Prostate gland (tissue), 2 donors: Measurements from ENCODE around the gene ALDH8A1. TPM values are rescaled to one million over a fixed set of nuclear protein-coding genes. Genes with fewer than 3 reads are reported as not detected.

Experiments used
- DNase-seq: peaks from one replicate; pipeline ENCODE4 v3.0.0-alpha.2; 2019; ENCODE audit warnings: low spot score
- H3K27ac ChIP-seq, 2 donors: fragments of 200-600 bp; sonication (generic); 2 replicates each; pipeline ENCODE4 v1.5.1; 2017 to 2019
- H3K27me3 ChIP-seq: fragments of 200-600 bp; sonication (generic); replicated peaks from 2 replicates; pipeline ENCODE4 v1.5.1; 2019; ENCODE audit not compliant: insufficient read depth
- H3K36me3 ChIP-seq, 2 donors: fragments of 200-600 bp; sonication (generic); 1 replicate in 1 of 2; 2 replicates in 1 of 2; pipeline versions ENCODE4 v1.5.1 to v1.8.1; 2017 to 2019
- H3K4me1 ChIP-seq: fragments of 200-600 bp; sonication (generic); replicated peaks from 2 replicates; pipeline ENCODE4 v1.5.1; 2019
- H3K4me3 ChIP-seq, 2 donors: fragments of 200-600 bp; sonication (generic); 2 replicates each; pipeline ENCODE4 v1.5.1; 2017 to 2019
- H3K9me3 ChIP-seq: fragments of 200-600 bp; sonication (generic); 2 replicates; pipeline ENCODE4 v1.5.1; 2017
- CTCF ChIP-seq, 4 experiments: fragments of 200-600 bp in 2 of 4; fragments of 450-650 bp in 2 of 4; sonication (generic) in 2 of 4; IDR thresholded peaks; 1 replicate in 3 of 4; 2 replicates in 1 of 4; pipeline ENCODE4 v1.5.1; 2016 to 2019; ENCODE audit warnings: antibody characterized with exemption in 4 of 4, mild to moderate bottlenecking in 2 of 4, moderate library complexity in 2 of 4
- POLR2A ChIP-seq: fragments of 450-650 bp; IDR thresholded peaks from one replicate; pipeline ENCODE4 v1.6.1; 2016; ENCODE audit warnings: antibody characterized with exemption, mild to moderate bottlenecking
- POLR2AphosphoS5 ChIP-seq: sonication (generic); formaldehyde crosslinking; IDR thresholded peaks from one replicate; pipeline ENCODE4 v1.6.1; 2017; ENCODE audit warnings: antibody characterized with exemption
- WGBS: methylation state at CpG from one replicate; pipeline ENCODE4 v1.1.5; 2018; 5-methylcytosine and 5-hydroxymethylcytosine counted together
- intact Hi-C: fragments of 100-400 bp; cut with DNase I; formaldehyde crosslinking; loops from one replicate; pipeline ENCODE4 v1.14.2; 2022
- total RNA-seq, 2 donors: library from RNA; depleted of rRNA; stranded (reverse); fragments of >200 nt; gene quantifications; one replicate each; pipeline ENCODE4 v1.1.0, GENCODE V29; 2016

Gene ALDH8A1
- total RNA-seq, 2 donors from 2014 or later, result 7.6 TPM; not detected in 1

GRCh38 chr6:134921276-134921675 is 28.6 kb downstream of the ALDH8A1 start:
- DNase-seq, result no peak
- no peaks in the 10 kb centered on the region for H3K9me3 ChIP-seq
- H3K27ac ChIP-seq, result no peak overlapping the region
- intact Hi-C loops, result no loop called here
- H3K4me1 ChIP-seq, result no peaks in the 10 kb centered on the region
- TF ChIP-seq POLR2AphosphoS5, result no peak
- no peak for TF ChIP-seq POLR2A
- no peak for TF ChIP-seq CTCF (IDR thresholded peaks at IDR 0.05)
- no peak overlapping the region for H3K4me3 ChIP-seq
- H3K36me3 ChIP-seq, result no peaks in the 10 kb centered on the region
- H3K27me3 ChIP-seq, result no peaks in the 10 kb centered on the region
- 89% methylated on average over 5 of the region's 5 CpGs for WGBS

GRCh38 chr6:134920422-134920821 is 29.5 kb downstream of the ALDH8A1 start:
- H3K27ac ChIP-seq, result no peak overlapping the region
- H3K27me3 ChIP-seq, result no peaks in the 10 kb centered on the region
- DNase-seq, result no peak
- intact Hi-C loops, result no loop called here
- no peaks in the 10 kb centered on the region for H3K4me1 ChIP-seq
- TF ChIP-seq POLR2A, result no peak
- no peaks in the 10 kb centered on the region for H3K36me3 ChIP-seq
- H3K4me3 ChIP-seq, result no peak overlapping the region
- no peaks in the 10 kb centered on the region for H3K9me3 ChIP-seq
- 49% methylated on average over 2 of the region's 2 CpGs for WGBS

GRCh38 chr6:134918418-134918961 is 31.4 kb downstream of the ALDH8A1 start:
- TF ChIP-seq POLR2A (no peak), POLR2AphosphoS5 (no peak), CTCF (IDR thresholded peaks at IDR 0.05) (no peak)
- H3K27ac ChIP-seq, result no peak overlapping the region
- H3K4me1 ChIP-seq, result no peaks in the 10 kb centered on the region
- WGBS, result 97% methylated on average over 17 of the region's 17 CpGs
- intact Hi-C loops, result no loop called here
- H3K4me3 ChIP-seq, result no peak overlapping the region
- H3K27me3 ChIP-seq, result no peaks in the 10 kb centered on the region
- H3K36me3 ChIP-seq, result no peaks in the 10 kb centered on the region
- H3K9me3 ChIP-seq, result no peaks in the 10 kb centered on the region
- no peak for DNase-seq

- DNase-seq, result no peak
- TF ChIP-seq CTCF (IDR thresholded peaks at IDR 0.05) (no peak), POLR2AphosphoS5 (no peak), POLR2A (no peak)
- Histone ChIP-seq H3K9me3 (no peaks in the 10 kb centered on the region), H3K4me3 (no peak overlapping the region), H3K27ac (no peak overlapping the region), H3K27me3 (no peaks in the 10 kb centered on the region), H3K4me1 (no peaks in the 10 kb centered on the region), H3K36me3 (no peaks in the 10 kb centered on the region)
- WGBS, result 100% methylated on average over 1 of the region's 1 CpG
- intact Hi-C loops, result no loop called here
Measured at GRCh38 chr6:134911547-134911946, 38.4 kb downstream of the ALDH8A1 start.

GRCh38 chr6:134910593-134910935 is 39.3 kb downstream of the ALDH8A1 start:
- intact Hi-C loops, result no loop called here
- 65% methylated on average over 1 of the region's 1 CpG for WGBS
- TF ChIP-seq POLR2AphosphoS5 (no peak), POLR2A (no peak), CTCF (IDR thresholded peaks at IDR 0.05) (no peak)

More at GRCh38 chr6:134910593-134910935, 39.3 kb downstream of the ALDH8A1 start:
- Histone ChIP-seq H3K27ac (no peak overlapping the region), H3K4me3 (no peak overlapping the region), H3K27me3 (no peaks in the 10 kb centered on the region), H3K4me1 (no peaks in the 10 kb centered on the region), H3K9me3 (no peaks in the 10 kb centered on the region), H3K36me3 (no peaks in the 10 kb centered on the region)
- DNase-seq, result no peak
